Fibroblast of skin of right quadriceps (primary cell): ENCODE results near the gene STN1.

ENCODE experiments used
- DNase-seq: peaks from one replicate; pipeline ENCODE4 v3.0.0-alpha.2; 2013

Gene STN1

GRCh38 chr10:103918053-103918846 is at the start of gene STN1:
Gene STN1, minus strand, starts transcription at chr10:103918184. Its CDS starts 590 bp downstream, at chr10:103917594.
- peak; percentile 96 for DNase-seq

GRCh38 chr10:103967448-103968071 is 49.6 kb upstream of the STN1 start:
- peak; percentile 14 for DNase-seq

- peak; percentile 86 for DNase-seq
These were observed 48.9 kb upstream of the STN1 start, which contains the start of gene SLK for GRCh38 chr10:103966671-103967447. Gene SLK, plus strand, starts transcription at chr10:103967140. Its CDS starts 606 bp downstream, at chr10:103967746.

- no peak for DNase-seq
These were observed 42.1 kb upstream of the STN1 start for GRCh38 chr10:103960103-103960502.

GRCh38 chr10:103958996-103959395 is 41.0 kb upstream of the STN1 start:
- peak; percentile 14 for DNase-seq

- no peak for DNase-seq
These were observed 36.6 kb upstream of the STN1 start for GRCh38 chr10:103954543-103954942.

GRCh38 chr10:103951942-103952341 is 34.0 kb upstream of the STN1 start:
- no peak for DNase-seq

GRCh38 chr10:103951183-103951582 is 33.2 kb upstream of the STN1 start:
- DNase-seq = no peak

GRCh38 chr10:103949728-103950127 is 31.7 kb upstream of the STN1 start:
- DNase-seq = no peak

GRCh38 chr10:103947799-103948516 is 30.0 kb upstream of the STN1 start:
- no peak for DNase-seq

GRCh38 chr10:103942866-103943265 is 24.9 kb upstream of the STN1 start:
- DNase-seq = no peak

- DNase-seq = no peak
These were observed 23.8 kb upstream of the STN1 start for GRCh38 chr10:103941801-103942200.

- DNase-seq = no peak
These were observed 21.5 kb upstream of the STN1 start for GRCh38 chr10:103939522-103939921.

GRCh38 chr10:103936022-103936421 is 18.0 kb upstream of the STN1 start:
- DNase-seq = no peak

GRCh38 chr10:103934308-103934707 is 16.3 kb upstream of the STN1 start:
- DNase-seq = no peak

GRCh38 chr10:103933557-103934121 is 15.7 kb upstream of the STN1 start:
- no peak for DNase-seq

- no peak for DNase-seq
These were observed 15.0 kb upstream of the STN1 start for GRCh38 chr10:103932971-103933370.

- no peak for DNase-seq
These were observed 14.3 kb upstream of the STN1 start for GRCh38 chr10:103932271-103932670.

GRCh38 chr10:103931603-103932002 is 13.6 kb upstream of the STN1 start:
- no peak for DNase-seq

GRCh38 chr10:103930881-103931280 is 12.9 kb upstream of the STN1 start:
- DNase-seq = no peak

GRCh38 chr10:103930449-103930848 is 12.5 kb upstream of the STN1 start:
- DNase-seq = no peak

GRCh38 chr10:103929381-103929921 is 11.5 kb upstream of the STN1 start:
- no peak for DNase-seq
